ENCODE measurements around the gene TPRG1. TPM values are rescaled to one million over a fixed set of nuclear protein-coding genes. Genes with fewer than 3 reads are reported as not detected.

TPRG1 gene
- total and polyA plus RNA-seq, 2 donors (not counting 1 experiment from before 2014, with no cell fraction given): 0.21 to 0.39 TPM

GRCh38 chr3:189368384-189368783 is 196.6 kb downstream of the TPRG1 start:
- H3K36me3 ChIP-seq (replicated peaks in 1 of 2; ENCODE audit: control extremely low read depth in 1 of 2, control insufficient read depth in 1 of 2, extremely low read depth in 1 of 2, insufficient read depth in 2 of 2, low read length in 1 of 2): no peaks in the 10 kb centered on the region
- CTCF ChIA-PET: no interaction called here
- POLR2A ChIA-PET: no interaction called here
- no peaks in the 10 kb centered on the region for H3K4me1 Mint-ChIP-seq
- H3K27ac Mint-ChIP-seq: no peak overlapping the region
- no peaks in the 10 kb centered on the region for H4K20me1 ChIP-seq (ENCODE audit: control insufficient read depth, insufficient read depth, low read length, poor library complexity, severe bottlenecking)
- no peaks in the 10 kb centered on the region for H3K9me3 ChIP-seq (ENCODE audit: control extremely low read depth in 1 of 3, control insufficient read depth in 2 of 3, insufficient read depth in 1 of 3, low read length in 2 of 3)
- no peaks in the 10 kb centered on the region for H3K79me2 ChIP-seq (ENCODE audit: control insufficient read depth, insufficient read depth, low read length)
- H3K27ac ChIP-seq (ENCODE audit: low read length in 2 of 2): no peak overlapping the region
- no peak overlapping the region for H3K4me2 ChIP-seq (replicated peaks; ENCODE audit: low read depth, low read length, poor library complexity, severe bottlenecking)
- H3K4me1 ChIP-seq (ENCODE audit: control insufficient read depth in 2 of 2, insufficient read depth in 2 of 2, low read length in 2 of 2): no peaks in the 10 kb centered on the region
- no peaks in the 10 kb centered on the region for H3K9me3 Mint-ChIP-seq (ENCODE audit: insufficient read depth)
- H3K9ac ChIP-seq (ENCODE audit: low read length): no peak overlapping the region
- ATAC-seq (ENCODE audit: low read depth) (no peak), DNase-seq (no peak)
- no peak overlapping the region for H3K4me3 Mint-ChIP-seq
- WGBS (ENCODE audit: insufficient coverage): 48% methylated on average over 3 of the region's 4 CpGs
- peaks cover 6% of the 10 kb centered on the region for H3K27me3 Mint-ChIP-seq
- H3K4me3 ChIP-seq (ENCODE audit: control extremely low read depth in 1 of 5, extremely low read depth in 1 of 5, insufficient read depth in 1 of 5, low read depth in 2 of 5, low read length in 4 of 5): no peak overlapping the region
- TF ChIP-seq CTCF (IDR thresholded peaks at IDR 0.05): no peak
- TF ChIP-seq EZH2 (IDR thresholded peaks at IDR 0.05; ENCODE audit: borderline replicate concordance, insufficient read depth, low read depth, low read length, poor library complexity, severe bottlenecking): no peak
- intact Hi-C loops (cut with micrococcal nuclease): no loop called here
- no peaks in the 10 kb centered on the region for H3K27me3 ChIP-seq (replicated peaks in 1 of 4; ENCODE audit: control extremely low read depth in 1 of 4, control insufficient read depth in 3 of 4, insufficient read depth in 4 of 4, low read length in 3 of 4)
- no peak overlapping the region for H2AFZ ChIP-seq (ENCODE audit: insufficient read depth, low read depth, low read length, poor library complexity, severe bottlenecking)

- no peak overlapping the region for H3K27ac Mint-ChIP-seq
- no peak for ATAC-seq (ENCODE audit: low read depth)
- ChIA-PET POLR2A (no interaction called here), CTCF (no interaction called here)
- no peaks in the 10 kb centered on the region for H3K9me3 Mint-ChIP-seq (ENCODE audit: insufficient read depth)
- no peak for TF ChIP-seq CTCF (IDR thresholded peaks at IDR 0.05)
- no peak for TF ChIP-seq EZH2 (IDR thresholded peaks at IDR 0.05; ENCODE audit: borderline replicate concordance, insufficient read depth, low read depth, low read length, poor library complexity, severe bottlenecking)
- Histone ChIP-seq H2AFZ (ENCODE audit: insufficient read depth, low read depth, low read length, poor library complexity, severe bottlenecking) (no peak overlapping the region), H3K4me3 (ENCODE audit: control extremely low read depth in 1 of 5, extremely low read depth in 1 of 5, insufficient read depth in 1 of 5, low read depth in 2 of 5, low read length in 4 of 5) (no peak overlapping the region), H3K36me3 (replicated peaks in 1 of 2; ENCODE audit: control extremely low read depth in 1 of 2, control insufficient read depth in 1 of 2, extremely low read depth in 1 of 2, insufficient read depth in 2 of 2, low read length in 1 of 2) (no peaks in the 10 kb centered on the region), H3K27ac (ENCODE audit: low read length in 2 of 2) (no peak overlapping the region), H3K9ac (ENCODE audit: low read length) (no peak overlapping the region), H3K9me3 (ENCODE audit: control extremely low read depth in 1 of 3, control insufficient read depth in 2 of 3, insufficient read depth in 1 of 3, low read length in 2 of 3) (no peaks in the 10 kb centered on the region), H3K79me2 (ENCODE audit: control insufficient read depth, insufficient read depth, low read length) (no peaks in the 10 kb centered on the region), H3K4me2 (replicated peaks; ENCODE audit: low read depth, low read length, poor library complexity, severe bottlenecking) (no peak overlapping the region), H3K4me1 (ENCODE audit: control insufficient read depth in 2 of 2, insufficient read depth in 2 of 2, low read length in 2 of 2) (no peaks in the 10 kb centered on the region), H4K20me1 (ENCODE audit: control insufficient read depth, insufficient read depth, low read length, poor library complexity, severe bottlenecking) (no peaks in the 10 kb centered on the region), H3K27me3 (replicated peaks in 1 of 4; ENCODE audit: control extremely low read depth in 1 of 4, control insufficient read depth in 3 of 4, insufficient read depth in 4 of 4, low read length in 3 of 4) (no peaks in the 10 kb centered on the region)
- no peak overlapping the region for H3K4me3 Mint-ChIP-seq
- intact Hi-C loops (cut with micrococcal nuclease): no loop called here
- H3K27me3 Mint-ChIP-seq: peaks cover 6% of the 10 kb centered on the region
- H3K4me1 Mint-ChIP-seq: no peaks in the 10 kb centered on the region
- DNase-seq: no peak
- WGBS (ENCODE audit: insufficient coverage): 70% methylated on average over 2 of the region's 5 CpGs
Observed at GRCh38 chr3:189369636-189370035, 197.9 kb downstream of the TPRG1 start.

Data from B cell (primary cell).